RWPE1 (cell line): Measurements from ENCODE around the gene F10.

Source experiments
- CTCF ChIA-PET: fragments of 350-600 bp; sonication (Branson Sonifier 250); formaldehyde crosslinking; extraction: SDS; loops from one replicate; lab custom pipeline; 2021; lab: Yijun Ruan, JAX
- POLR2A ChIA-PET: fragments of 400-600 bp; formaldehyde crosslinking; extraction: SDS; loops from one replicate; lab custom pipeline; 2020; ENCODE audit warnings: antibody characterized with exemption; ENCODE audit not compliant: low non-redundant PET; lab: Yijun Ruan, JAX
- DNase-seq: peaks from one replicate; pipeline ENCODE4 v3.0.0; 2012; ENCODE audit warnings: low spot score
- H3K27ac ChIP-seq: fragments of 450-650 bp; 2 replicates; pipeline ENCODE4 v1.5.1; 2017
- CTCF ChIP-seq: fragments of 450-650 bp; conservative IDR thresholded peaks from 2 replicates; pipeline ENCODE4 v1.5.1; 2017; ENCODE audit warnings: low read depth, mild to moderate bottlenecking

F10 gene

GRCh38 chr13:113093580-113094409 is 28.8 kb upstream of the F10 start:
- H3K27ac ChIP-seq, result no peak overlapping the region
- DNase-seq, result no peak
- no peak for TF ChIP-seq CTCF
- ChIA-PET CTCF (interaction anchor here (0.5 to 0.6 kb wide), 2 partner anchors 59 to 91 kb away, joined by 4 to 5 read pairs; no protein-coding TSS in a partner anchor), POLR2A (no interaction called here)

DNA sequence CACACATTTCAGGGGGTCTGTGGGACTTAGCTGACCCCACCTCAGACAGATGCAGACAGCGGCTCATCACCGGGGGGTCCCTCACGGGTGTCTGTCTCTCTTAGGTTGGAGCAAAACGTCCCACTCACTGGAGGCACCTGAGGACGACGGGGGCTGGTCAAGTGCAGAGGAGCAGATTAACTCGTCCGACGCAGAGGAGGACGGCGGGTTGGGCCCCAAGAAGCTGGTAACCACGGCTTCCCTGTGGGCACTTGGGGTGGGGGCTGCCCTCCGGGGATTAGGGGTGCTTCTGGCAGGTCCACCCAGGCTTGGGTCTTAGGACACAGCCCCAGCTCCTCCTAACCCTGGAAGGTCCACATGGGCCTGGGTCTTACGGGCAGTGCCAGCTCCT is 28.2 kb upstream of the F10 start:
- ChIA-PET CTCF (interaction anchor here (0.5 to 0.6 kb wide), 2 partner anchors 59 to 92 kb away, joined by 4 to 5 read pairs; no protein-coding TSS in a partner anchor), POLR2A (no interaction called here)
- no peak overlapping the region for H3K27ac ChIP-seq
- no peak for DNase-seq
- no peak for TF ChIP-seq CTCF

DNA sequence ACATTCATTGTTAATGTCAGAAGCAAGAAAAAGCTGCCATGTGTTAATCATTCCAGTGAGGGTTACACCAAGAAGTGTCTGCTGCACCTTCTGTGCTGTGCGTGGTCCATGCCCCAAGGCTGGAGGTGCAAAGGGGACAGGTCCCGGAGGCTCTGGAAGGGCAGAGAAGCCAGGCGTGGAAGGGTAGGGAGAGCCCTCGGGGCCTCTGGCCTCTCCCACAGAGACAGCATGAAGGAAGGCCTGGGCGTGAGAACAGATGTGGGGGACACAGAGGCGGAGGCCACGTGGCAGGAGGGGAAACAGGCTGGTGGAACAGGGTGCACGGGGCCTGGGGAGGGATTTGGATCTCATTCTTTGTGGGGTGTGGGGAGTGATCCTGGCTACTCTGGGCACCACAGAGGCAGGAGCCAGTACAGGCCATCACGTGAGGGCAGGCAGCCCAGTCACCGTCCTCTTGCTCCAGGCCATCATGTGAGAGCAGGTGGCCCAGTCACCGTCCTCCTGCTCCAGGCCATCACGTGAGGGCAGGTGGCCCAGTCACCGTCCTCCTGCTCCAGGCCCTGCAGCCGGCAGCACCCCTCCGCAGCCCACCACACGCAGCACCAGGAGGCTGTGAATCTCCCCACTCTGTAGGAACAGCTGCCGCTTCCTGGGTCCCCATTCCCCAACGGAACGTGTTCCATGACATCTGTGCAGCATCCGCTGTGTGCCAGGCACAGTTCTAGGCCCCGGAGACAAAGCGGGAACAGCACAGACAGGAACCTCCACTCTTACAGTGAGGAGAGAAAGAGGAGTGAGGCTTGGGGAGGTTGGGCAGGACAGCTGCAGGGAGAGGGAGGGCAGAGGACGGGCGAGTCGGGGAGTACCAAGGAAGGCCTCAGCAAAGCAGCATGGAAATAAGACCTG is 27.2 kb upstream of the F10 start:
- TF ChIP-seq CTCF, result no peak
- no peak overlapping the region for H3K27ac ChIP-seq
- POLR2A ChIA-PET, result no interaction called here
- no peak for DNase-seq
- CTCF ChIA-PET, result interaction anchor here (0.6 kb wide), 1 partner anchor 282 kb away, joined by 5 read pairs; no protein-coding TSS in a partner anchor

- CTCF ChIA-PET, result interaction anchor here (0.6 kb wide), 2 partner anchors 31 to 221 kb away, joined by 5 read pairs; no protein-coding TSS in a partner anchor
- POLR2A ChIA-PET, result no interaction called here
- no peak for TF ChIP-seq CTCF
- no peak for DNase-seq
- no peak overlapping the region for H3K27ac ChIP-seq
Measured at GRCh38 chr13:113096052-113096744, 26.4 kb upstream of the F10 start.

- no peak for DNase-seq
- ChIA-PET POLR2A (no interaction called here), CTCF (interaction anchor here (0.6 kb wide), 2 partner anchors 32 to 222 kb away, joined by 5 read pairs; no protein-coding TSS in a partner anchor)
- no peak for TF ChIP-seq CTCF
- H3K27ac ChIP-seq, result no peak overlapping the region
Measured at GRCh38 chr13:113096745-113097305, 25.8 kb upstream of the F10 start.
